Measurements from ENCODE around the gene CAV3. TPM values are rescaled to one million over a fixed set of nuclear protein-coding genes. Genes with fewer than 3 reads are reported as not detected.

The CAV3 gene
- total RNA-seq, 1 donor from 2014 or later, result not detected

GRCh38 chr3:8736436-8736835 lies 2.8 kb downstream of the CAV3 start:
- no peak overlapping the region for H3K9ac ChIP-seq (ENCODE audit: low read length)
- Mint-ChIP-seq H3K4me3 (ENCODE audit: unreplicated experiment) (no peak overlapping the region), H3K4me1 (ENCODE audit: low read depth, unreplicated experiment) (peaks cover 15% of the 10 kb centered on the region), H3K27me3 (ENCODE audit: low read depth, unreplicated experiment) (peaks cover 10% of the 10 kb centered on the region), H3K27ac (ENCODE audit: unreplicated experiment) (no peak overlapping the region), H3K9me3 (ENCODE audit: unreplicated experiment) (no peaks in the 10 kb centered on the region), H3K36me3 (ENCODE audit: low read depth, unreplicated experiment) (no peaks in the 10 kb centered on the region)
- no peak overlapping the region for H2AFZ ChIP-seq (ENCODE audit: low read depth, low read length)
- H3K9me3 ChIP-seq (ENCODE audit: insufficient read depth, low read depth, low read length), result no peaks in the 10 kb centered on the region
- TF ChIP-seq CTCF (IDR thresholded peaks at IDR 0.05; ENCODE audit: insufficient read depth, low read depth, low read length) (no peak), EZH2 (IDR thresholded peaks at IDR 0.05; ENCODE audit: insufficient read depth, low read length) (no peak)
- no peak overlapping the region for H3K4me3 ChIP-seq (ENCODE audit: insufficient read depth, low read depth, low read length)
- no peak overlapping the region for H3K27ac ChIP-seq (ENCODE audit: low read depth, low read length)
- H3K4me2 ChIP-seq (ENCODE audit: low read length), result no peak overlapping the region
- H3K36me3 ChIP-seq (ENCODE audit: insufficient read depth, low read length), result no peaks in the 10 kb centered on the region
- no peak for DNase-seq (ENCODE audit: low read depth)
- H3K4me1 ChIP-seq (ENCODE audit: insufficient read depth, low read length), result peaks cover 18% of the 10 kb centered on the region
- no peaks in the 10 kb centered on the region for H3K27me3 ChIP-seq (ENCODE audit: insufficient read depth, low read length)
- H3K79me2 ChIP-seq (ENCODE audit: insufficient read depth, low read length), result no peaks in the 10 kb centered on the region
- FAIRE-seq, result no peak
- H4K20me1 ChIP-seq (ENCODE audit: insufficient read depth, low read length), result no peaks in the 10 kb centered on the region

- H3K4me2 ChIP-seq (ENCODE audit: low read length), result no peak overlapping the region
- H3K4me3 ChIP-seq (ENCODE audit: insufficient read depth, low read depth, low read length), result no peak overlapping the region
- Mint-ChIP-seq H3K4me1 (ENCODE audit: low read depth, unreplicated experiment) (peaks cover 24% of the 10 kb centered on the region), H3K9me3 (ENCODE audit: unreplicated experiment) (no peaks in the 10 kb centered on the region), H3K4me3 (ENCODE audit: unreplicated experiment) (no peak overlapping the region), H3K27ac (ENCODE audit: unreplicated experiment) (no peak overlapping the region), H3K27me3 (ENCODE audit: low read depth, unreplicated experiment) (peaks cover 10% of the 10 kb centered on the region), H3K36me3 (ENCODE audit: low read depth, unreplicated experiment) (no peaks in the 10 kb centered on the region)
- H2AFZ ChIP-seq (ENCODE audit: low read depth, low read length), result no peak overlapping the region
- no peaks in the 10 kb centered on the region for H3K79me2 ChIP-seq (ENCODE audit: insufficient read depth, low read length)
- H4K20me1 ChIP-seq (ENCODE audit: insufficient read depth, low read length), result no peaks in the 10 kb centered on the region
- peaks cover 27% of the 10 kb centered on the region for H3K4me1 ChIP-seq (ENCODE audit: insufficient read depth, low read length)
- no peaks in the 10 kb centered on the region for H3K27me3 ChIP-seq (ENCODE audit: insufficient read depth, low read length)
- H3K9ac ChIP-seq (ENCODE audit: low read length), result no peak overlapping the region
- no peaks in the 10 kb centered on the region for H3K9me3 ChIP-seq (ENCODE audit: insufficient read depth, low read depth, low read length)
- FAIRE-seq (no peak), DNase-seq (ENCODE audit: low read depth) (no peak)
- TF ChIP-seq EZH2 (IDR thresholded peaks at IDR 0.05; ENCODE audit: insufficient read depth, low read length) (no peak), CTCF (IDR thresholded peaks at IDR 0.05; ENCODE audit: insufficient read depth, low read depth, low read length) (no peak)
- H3K36me3 ChIP-seq (ENCODE audit: insufficient read depth, low read length), result no peaks in the 10 kb centered on the region
- no peak overlapping the region for H3K27ac ChIP-seq (ENCODE audit: low read depth, low read length)
Observed at GRCh38 chr3:8737301-8737700, 3.7 kb downstream of the CAV3 start.

DNA sequence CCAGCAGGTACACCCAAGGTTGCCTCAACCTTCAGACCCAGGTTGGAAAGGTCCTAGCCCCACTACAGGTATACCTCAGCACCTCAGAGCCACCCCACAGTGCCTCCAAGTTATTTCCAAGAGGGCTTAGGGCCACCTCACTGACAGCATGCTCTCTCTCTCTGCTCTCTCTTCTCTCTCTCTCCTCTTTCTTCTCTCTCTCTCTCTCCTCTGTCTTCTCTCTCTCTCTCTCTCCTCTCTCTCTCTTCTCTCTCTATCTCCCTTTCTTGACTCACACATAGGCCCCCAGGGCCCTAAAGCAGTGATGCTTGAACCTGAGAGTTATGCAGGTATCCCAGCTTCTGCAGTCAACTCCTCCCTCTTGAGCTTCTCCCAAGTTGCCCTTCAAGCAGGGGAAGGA lies 4.2 kb downstream of the CAV3 start:
- Mint-ChIP-seq H3K27ac (ENCODE audit: unreplicated experiment) (no peak overlapping the region), H3K27me3 (ENCODE audit: low read depth, unreplicated experiment) (peaks cover 6% of the 10 kb centered on the region), H3K4me1 (ENCODE audit: low read depth, unreplicated experiment) (peaks cover 27% of the 10 kb centered on the region), H3K36me3 (ENCODE audit: low read depth, unreplicated experiment) (no peaks in the 10 kb centered on the region), H3K4me3 (ENCODE audit: unreplicated experiment) (no peak overlapping the region), H3K9me3 (ENCODE audit: unreplicated experiment) (no peaks in the 10 kb centered on the region)
- Histone ChIP-seq H3K9ac (ENCODE audit: low read length) (no peak overlapping the region), H3K9me3 (ENCODE audit: insufficient read depth, low read depth, low read length) (no peaks in the 10 kb centered on the region), H3K36me3 (ENCODE audit: insufficient read depth, low read length) (no peaks in the 10 kb centered on the region), H3K4me3 (ENCODE audit: insufficient read depth, low read depth, low read length) (no peak overlapping the region), H4K20me1 (ENCODE audit: insufficient read depth, low read length) (no peaks in the 10 kb centered on the region), H3K4me2 (ENCODE audit: low read length) (no peak overlapping the region), H3K4me1 (ENCODE audit: insufficient read depth, low read length) (peaks cover 31% of the 10 kb centered on the region), H2AFZ (ENCODE audit: low read depth, low read length) (no peak overlapping the region), H3K27ac (ENCODE audit: low read depth, low read length) (no peak overlapping the region), H3K79me2 (ENCODE audit: insufficient read depth, low read length) (no peaks in the 10 kb centered on the region), H3K27me3 (ENCODE audit: insufficient read depth, low read length) (no peaks in the 10 kb centered on the region)
- no peak for TF ChIP-seq CTCF (IDR thresholded peaks at IDR 0.05; ENCODE audit: insufficient read depth, low read depth, low read length)
- FAIRE-seq (no peak), DNase-seq (ENCODE audit: low read depth) (no peak)
